PC-3 (cell line): ENCODE data around the gene PLEKHH2.

Experiments
- EZH2phosphoT487 ChIP-seq: fragments of 300-600 bp; sonication (generic); IDR thresholded peaks from 2 replicates; pipeline ENCODE4 v1.6.1; 2018; ENCODE audit warnings: mild to moderate bottlenecking, antibody characterized with exemption, low read length, borderline replicate concordance
- TF ChIP-seq, protein P1 (sequence below): fragments of 300-600 bp; sonication (generic); conservative IDR thresholded peaks from 2 replicates; pipeline ENCODE4 v1.5.1; 2017; ENCODE audit warnings: antibody characterized with exemption, low read depth, mild to moderate bottlenecking, low read length

GRCh38 chr2:43754180-43754579 is 117.1 kb downstream of the PLEKHH2 start:
- TF ChIP-seq, protein P1, sequence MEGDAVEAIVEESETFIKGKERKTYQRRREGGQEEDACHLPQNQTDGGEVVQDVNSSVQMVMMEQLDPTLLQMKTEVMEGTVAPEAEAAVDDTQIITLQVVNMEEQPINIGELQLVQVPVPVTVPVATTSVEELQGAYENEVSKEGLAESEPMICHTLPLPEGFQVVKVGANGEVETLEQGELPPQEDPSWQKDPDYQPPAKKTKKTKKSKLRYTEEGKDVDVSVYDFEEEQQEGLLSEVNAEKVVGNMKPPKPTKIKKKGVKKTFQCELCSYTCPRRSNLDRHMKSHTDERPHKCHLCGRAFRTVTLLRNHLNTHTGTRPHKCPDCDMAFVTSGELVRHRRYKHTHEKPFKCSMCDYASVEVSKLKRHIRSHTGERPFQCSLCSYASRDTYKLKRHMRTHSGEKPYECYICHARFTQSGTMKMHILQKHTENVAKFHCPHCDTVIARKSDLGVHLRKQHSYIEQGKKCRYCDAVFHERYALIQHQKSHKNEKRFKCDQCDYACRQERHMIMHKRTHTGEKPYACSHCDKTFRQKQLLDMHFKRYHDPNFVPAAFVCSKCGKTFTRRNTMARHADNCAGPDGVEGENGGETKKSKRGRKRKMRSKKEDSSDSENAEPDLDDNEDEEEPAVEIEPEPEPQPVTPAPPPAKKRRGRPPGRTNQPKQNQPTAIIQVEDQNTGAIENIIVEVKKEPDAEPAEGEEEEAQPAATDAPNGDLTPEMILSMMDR, result no peak
- no peak for TF ChIP-seq EZH2phosphoT487
